ENCODE data around the gene PAX8. TPM values are rescaled to one million over a fixed set of nuclear protein-coding genes. Genes with fewer than 3 reads are reported as not detected.

Gene PAX8
- total and polyA plus RNA-seq, 2 of the 13 experiments (the other 11 are each of a cell fraction or from before 2014, with no cell fraction given) = 1.5 to 8.8 TPM

GRCh38 chr2:113198790-113199612, 79.7 kb downstream of the PAX8 start (continued):
- TF ChIP-seq ZNF800 (CRISPR knock-in tag; IDR thresholded peaks at IDR 0.05) = peak; percentile 95
- TF ChIP-seq ZNF225 (CRISPR knock-in tag; IDR thresholded peaks at IDR 0.05) = peak; percentile 83; the same call in 1 of the 2 replicates
- TF ChIP-seq ZNF724P (CRISPR knock-in tag; IDR thresholded peaks at IDR 0.05; ENCODE audit: borderline replicate concordance) = peak; percentile 51; the same call in 1 of the 2 replicates
- peak; percentile 99 for TF ChIP-seq HMGXB4 (CRISPR knock-in tag; IDR thresholded peaks at IDR 0.05; ENCODE audit: borderline replicate concordance in 1 of 2, low read depth in 1 of 2)
- no peak for TF ChIP-seq NFE2L1 (CRISPR knock-in tag; IDR thresholded peaks at IDR 0.05; ENCODE audit: borderline replicate concordance)
- peak; percentile 86; the same call in 1 of the 2 replicates for TF ChIP-seq ZNF34 (CRISPR knock-in tag; IDR thresholded peaks at IDR 0.05; ENCODE audit: borderline replicate concordance)
- peak; percentile 66 for TF ChIP-seq BCL6 (CRISPR knock-in tag; IDR thresholded peaks at IDR 0.05)
- peak; percentile 74 for TF ChIP-seq ZHX1 (CRISPR knock-in tag; IDR thresholded peaks at IDR 0.05; ENCODE audit: low read depth)
- TF ChIP-seq ZBTB46 (CRISPR knock-in tag; IDR thresholded peaks at IDR 0.05; ENCODE audit: borderline replicate concordance) = no peak
- no peak for TF ChIP-seq PLSCR1 (CRISPR knock-in tag; IDR thresholded peaks at IDR 0.05; ENCODE audit: borderline replicate concordance)
- no peak for TF ChIP-seq GATA4 (IDR thresholded peaks at IDR 0.05; ENCODE audit: borderline replicate concordance, low read depth)
- TF ChIP-seq ZNF383 (CRISPR knock-in tag; IDR thresholded peaks at IDR 0.05; ENCODE audit: borderline replicate concordance) = peak; percentile 85; the same call in 1 of the 2 replicates
- TF ChIP-seq ZKSCAN5 (CRISPR knock-in tag; IDR thresholded peaks at IDR 0.05) = no peak
- TF ChIP-seq ZBTB7B (CRISPR knock-in tag; IDR thresholded peaks at IDR 0.05) = peak; percentile 93
- no peak for TF ChIP-seq ZBTB21 (CRISPR knock-in tag; IDR thresholded peaks at IDR 0.05)
